Activated naive CD8-positive, alpha-beta T cell treated with anti-CD3 and anti-CD28 coated beads for 36 hours (primary cell): ENCODE data around the gene PHF12. TPM values are rescaled to one million over a fixed set of nuclear protein-coding genes. Genes with fewer than 3 reads are reported as not detected.

ENCODE experiments used
- DNase-seq: peaks from one replicate; pipeline ENCODE4 v3.0.0; 2021
- H3K27ac Mint-ChIP-seq: one replicate; pipeline ENCODE4 v1.8.0; 2022; ENCODE audit warnings: mild to moderate bottlenecking, moderate library complexity, mixed read lengths
- H3K27me3 Mint-ChIP-seq: one replicate; pipeline ENCODE4 v1.8.0; 2022; ENCODE audit warnings: mild to moderate bottlenecking, mixed read lengths
- H3K36me3 Mint-ChIP-seq: one replicate; pipeline ENCODE4 v1.8.0; 2021; ENCODE audit warnings: mild to moderate bottlenecking, mixed read lengths
- H3K4me1 Mint-ChIP-seq: one replicate; pipeline ENCODE4 v1.8.0; 2021; ENCODE audit warnings: mixed read lengths
- H3K4me3 Mint-ChIP-seq: one replicate; pipeline ENCODE4 v1.8.0; 2022; ENCODE audit warnings: mild to moderate bottlenecking, moderate library complexity, mixed read lengths
- H3K9me3 Mint-ChIP-seq: one replicate; pipeline ENCODE4 v1.8.0; 2022; ENCODE audit warnings: mixed read lengths
- total RNA-seq, 2 experiments: library from RNA; stranded (reverse); gene quantifications; one replicate each; pipeline ENCODE4 v1.2.3, GENCODE V29; 2021

PHF12 gene
- 10 to 100 TPM; 41.4 to 45.7 TPM for total RNA-seq

GRCh38 chr17:28951428-28951990 lies at the start of gene PHF12:
Gene PHF12 (minus strand): TSS chr17:28951518. CDS start chr17:28950960, 558 bp downstream.
- Mint-ChIP-seq H3K27ac (peak within 1 kb of the TSS; percentile 95), H3K4me3 (peak within 1 kb of the TSS; percentile 94), H3K27me3 (no peaks in the 10 kb centered on the region), H3K36me3 (peaks cover 23% of the 10 kb centered on the region), H3K4me1 (peaks cover 23% of the 10 kb centered on the region), H3K9me3 (no peaks in the 10 kb centered on the region)
- peak; percentile 99 for DNase-seq

GRCh38 chr17:29000973-29001372 lies 49.7 kb upstream of the PHF12 start:
- H3K4me1 Mint-ChIP-seq: no peaks in the 10 kb centered on the region
- no peak for DNase-seq
- no peaks in the 10 kb centered on the region for H3K9me3 Mint-ChIP-seq
- H3K27ac Mint-ChIP-seq: no peak overlapping the region
- no peak overlapping the region for H3K4me3 Mint-ChIP-seq
- peaks cover 40% of the 10 kb centered on the region for H3K27me3 Mint-ChIP-seq
- H3K36me3 Mint-ChIP-seq: no peaks in the 10 kb centered on the region

GRCh38 chr17:28999206-28999605 lies 47.9 kb upstream of the PHF12 start:
- H3K27me3 Mint-ChIP-seq: peaks cover 31% of the 10 kb centered on the region
- no peaks in the 10 kb centered on the region for H3K36me3 Mint-ChIP-seq
- H3K4me1 Mint-ChIP-seq: no peaks in the 10 kb centered on the region
- DNase-seq: no peak
- no peak overlapping the region for H3K4me3 Mint-ChIP-seq
- H3K9me3 Mint-ChIP-seq: no peaks in the 10 kb centered on the region
- no peak overlapping the region for H3K27ac Mint-ChIP-seq

GRCh38 chr17:28997806-28998205 lies 46.5 kb upstream of the PHF12 start:
- no peak overlapping the region for H3K27ac Mint-ChIP-seq
- DNase-seq: no peak
- H3K4me1 Mint-ChIP-seq: no peaks in the 10 kb centered on the region
- peaks cover 22% of the 10 kb centered on the region for H3K27me3 Mint-ChIP-seq
- H3K9me3 Mint-ChIP-seq: no peaks in the 10 kb centered on the region
- no peak overlapping the region for H3K4me3 Mint-ChIP-seq
- H3K36me3 Mint-ChIP-seq: no peaks in the 10 kb centered on the region

GRCh38 chr17:28996554-28997096 lies 45.3 kb upstream of the PHF12 start:
- Mint-ChIP-seq H3K4me1 (no peaks in the 10 kb centered on the region), H3K36me3 (no peaks in the 10 kb centered on the region), H3K27ac (no peak overlapping the region), H3K27me3 (peaks cover 19% of the 10 kb centered on the region), H3K9me3 (no peaks in the 10 kb centered on the region), H3K4me3 (no peak overlapping the region)
- DNase-seq: no peak

- DNase-seq: no peak
- Mint-ChIP-seq H3K9me3 (no peaks in the 10 kb centered on the region), H3K27ac (no peak overlapping the region), H3K4me3 (no peak overlapping the region), H3K27me3 (peaks cover 16% of the 10 kb centered on the region), H3K4me1 (no peaks in the 10 kb centered on the region), H3K36me3 (no peaks in the 10 kb centered on the region)
Measured at GRCh38 chr17:28993645-28994426, 42.5 kb upstream of the PHF12 start.

GRCh38 chr17:28992625-28993600 lies 41.6 kb upstream of the PHF12 start:
- Mint-ChIP-seq H3K27me3 (peaks cover 15% of the 10 kb centered on the region), H3K4me3 (no peak overlapping the region), H3K4me1 (no peaks in the 10 kb centered on the region), H3K36me3 (no peaks in the 10 kb centered on the region), H3K27ac (no peak overlapping the region), H3K9me3 (no peaks in the 10 kb centered on the region)
- no peak for DNase-seq

- H3K27me3 Mint-ChIP-seq: peaks cover 12% of the 10 kb centered on the region
- H3K9me3 Mint-ChIP-seq: no peaks in the 10 kb centered on the region
- no peaks in the 10 kb centered on the region for H3K4me1 Mint-ChIP-seq
- no peaks in the 10 kb centered on the region for H3K36me3 Mint-ChIP-seq
- H3K27ac Mint-ChIP-seq: no peak overlapping the region
- no peak for DNase-seq
- no peak overlapping the region for H3K4me3 Mint-ChIP-seq
Measured at GRCh38 chr17:28992185-28992584, 40.9 kb upstream of the PHF12 start.

GRCh38 chr17:28991779-28992178 lies 40.5 kb upstream of the PHF12 start:
- Mint-ChIP-seq H3K27ac (no peak overlapping the region), H3K4me1 (no peaks in the 10 kb centered on the region), H3K27me3 (peaks cover 12% of the 10 kb centered on the region), H3K4me3 (no peak overlapping the region), H3K36me3 (no peaks in the 10 kb centered on the region), H3K9me3 (no peaks in the 10 kb centered on the region)
- no peak for DNase-seq

- Mint-ChIP-seq H3K27ac (no peak overlapping the region), H3K9me3 (no peaks in the 10 kb centered on the region), H3K4me3 (no peak overlapping the region), H3K27me3 (peaks cover 6% of the 10 kb centered on the region), H3K4me1 (no peaks in the 10 kb centered on the region), H3K36me3 (no peaks in the 10 kb centered on the region)
- DNase-seq: no peak
Measured at GRCh38 chr17:28989028-28989427, 37.7 kb upstream of the PHF12 start.

- H3K4me1 Mint-ChIP-seq: peaks cover 2% of the 10 kb centered on the region
- no peaks in the 10 kb centered on the region for H3K9me3 Mint-ChIP-seq
- H3K36me3 Mint-ChIP-seq: no peaks in the 10 kb centered on the region
- DNase-seq: no peak
- H3K27ac Mint-ChIP-seq: no peak overlapping the region
- H3K27me3 Mint-ChIP-seq: peaks cover 6% of the 10 kb centered on the region
- no peak overlapping the region for H3K4me3 Mint-ChIP-seq
Measured at GRCh38 chr17:28988475-28988874, 37.2 kb upstream of the PHF12 start.

GRCh38 chr17:28986714-28987655 lies 35.7 kb upstream of the PHF12 start:
- no peak overlapping the region for H3K27ac Mint-ChIP-seq
- peaks cover 6% of the 10 kb centered on the region for H3K27me3 Mint-ChIP-seq
- H3K9me3 Mint-ChIP-seq: peaks cover 11% of the 10 kb centered on the region
- H3K4me3 Mint-ChIP-seq: no peak overlapping the region
- no peak for DNase-seq
- peaks cover 12% of the 10 kb centered on the region for H3K36me3 Mint-ChIP-seq
- peaks cover 17% of the 10 kb centered on the region for H3K4me1 Mint-ChIP-seq

- no peak for DNase-seq
- Mint-ChIP-seq H3K4me1 (peaks cover 19% of the 10 kb centered on the region), H3K27ac (no peak overlapping the region), H3K9me3 (peaks cover 11% of the 10 kb centered on the region), H3K27me3 (peaks cover 6% of the 10 kb centered on the region), H3K36me3 (peaks cover 14% of the 10 kb centered on the region), H3K4me3 (no peak overlapping the region)
Measured at GRCh38 chr17:28985950-28986713, 34.8 kb upstream of the PHF12 start.
